K562 (cell line): ENCODE results near the gene SGIP1. TPM values are rescaled to one million over a fixed set of nuclear protein-coding genes. Genes with fewer than 3 reads are reported as not detected.
A peak's percentile ranks its signal among the peaks of the same experiment; 100 is the strongest.

Experiments used
- CC2D1A ChIP-seq: fragments of 450-650 bp; IDR thresholded peaks from 2 replicates; pipeline ENCODE4 v1.6.1; 2017; ENCODE audit warnings: mild to moderate bottlenecking
- CHD4 ChIP-seq: fragments of 200-600 bp; sonication (generic); IDR thresholded peaks from 3 replicates; pipeline ENCODE4 v1.6.1; 2012; ENCODE audit warnings: low read depth, mild to moderate bottlenecking, mixed read lengths, low read length, inconsistent platforms; ENCODE audit not compliant: insufficient read depth, insufficient replicate concordance, poor library complexity, severe bottlenecking
- CXXC5 ChIP-seq: fragments of 250-450 bp; sonication (Bioruptor Pico); IDR thresholded peaks from 2 replicates; pipeline ENCODE4 v1.8.0; 2022; ENCODE audit warnings: inconsistent platforms, mild to moderate bottlenecking, moderate library complexity
- ESRRA ChIP-seq: fragments of 450-650 bp; IDR thresholded peaks from 2 replicates; pipeline ENCODE4 v1.6.1; 2014; ENCODE audit warnings: low read depth, mild to moderate bottlenecking, moderate library complexity, borderline replicate concordance
- EZH2 ChIP-seq: IDR thresholded peaks from 2 replicates; pipeline ENCODE4 v1.6.1; 2012; ENCODE audit warnings: low read depth, mild to moderate bottlenecking, inconsistent platforms, low read length, borderline replicate concordance
- HMG20B ChIP-seq: fragments of 250-450 bp; sonication (Bioruptor Pico); IDR thresholded peaks from 2 replicates; pipeline ENCODE4 v1.5.0; 2021; ENCODE audit warnings: mild to moderate bottlenecking
- PHTF2 ChIP-seq: fragments of 250-450 bp; sonication (Bioruptor Pico); IDR thresholded peaks from 2 replicates; pipeline ENCODE4 v1.5.0; 2021; ENCODE audit warnings: mild to moderate bottlenecking
- ZFP30 ChIP-seq: fragments of 250-450 bp; sonication (Bioruptor Pico); IDR thresholded peaks from 2 replicates; pipeline ENCODE4 v1.8.0; 2022; ENCODE audit warnings: moderate library complexity, mild to moderate bottlenecking, inconsistent platforms, borderline replicate concordance
- ZNF551 ChIP-seq: fragments of 250-450 bp; sonication (Bioruptor Pico); IDR thresholded peaks from 2 replicates; pipeline ENCODE4 v1.5.0; 2021; ENCODE audit warnings: mild to moderate bottlenecking, moderate library complexity
- ZNF79 ChIP-seq: fragments of 250-450 bp; sonication (Bioruptor Pico); IDR thresholded peaks from 2 replicates; pipeline ENCODE4 v1.4.0; 2020; ENCODE audit warnings: low read depth, mild to moderate bottlenecking, moderate library complexity
- polyA plus RNA-seq, 8 experiments: library from polyadenylated mRNA; depleted of rRNA in 4 of 8; stranded (reverse) in 5 of 8; unstranded in 3 of 8; fragments of >200 nt; fragmentation: Nextera tagmentation in 2 of 8; fragmentation: Illumina TruSeq in 1 of 8; extraction: Ambion mirVana in 2 of 8; extraction: Trizol in 1 of 8; gene quantifications; 2 replicates each; pipeline versions ENCODE4 v1.2.1 to v1.2.3, GENCODE V29; 2011 to 2014; ENCODE audit warnings: inconsistent platforms in 1 of 8, missing spikeins in 1 of 8
- total RNA-seq, 7 experiments: library from RNA; depleted of rRNA in 6 of 7; stranded (reverse); fragments of >200 nt in 6 of 7; fragmentation: Illumina TruSeq in 2 of 7; extraction: Trizol in 2 of 7; gene quantifications; 2 replicates each; pipeline versions ENCODE4 v1.2.1 to v1.2.3, GENCODE V29; 2011 to 2021; ENCODE audit warnings: low replicate concordance in 1 of 7
- TF ChIP-seq, protein P1 (sequence below): fragments of 250-450 bp; sonication (Bioruptor Pico); IDR thresholded peaks from 2 replicates; pipeline ENCODE4 v1.5.0; 2021; ENCODE audit warnings: mild to moderate bottlenecking, moderate library complexity
- TF ChIP-seq, protein P2 (sequence below), 2 experiments: fragments of 450-650 bp in 1 of 2; IDR thresholded peaks; 2 replicates each; pipeline ENCODE4 v1.6.1; 2011 to 2017; ENCODE audit warnings: low read depth in 2 of 2, antibody characterized with exemption in 1 of 2, borderline replicate concordance in 1 of 2, low read length in 1 of 2, mild to moderate bottlenecking in 1 of 2, mixed read lengths in 1 of 2; ENCODE audit not compliant: control insufficient read depth in 1 of 2

Gene SGIP1
- total and polyA plus RNA-seq, 9 of the 15 experiments (the other 6 are each of a cell fraction or from before 2014, with no cell fraction given) = 0.07 to 0.35 TPM; not detected in 7

GRCh38 chr1:66533804-66534740 lies at the start of gene SGIP1 (continued):
- no peak for TF ChIP-seq EZH2
- 0 out of 2 replicates have a peak, but pooled peaks have one; percentile 23 for TF ChIP-seq CXXC5
- no peak for TF ChIP-seq ESRRA
- TF ChIP-seq, protein P1, sequence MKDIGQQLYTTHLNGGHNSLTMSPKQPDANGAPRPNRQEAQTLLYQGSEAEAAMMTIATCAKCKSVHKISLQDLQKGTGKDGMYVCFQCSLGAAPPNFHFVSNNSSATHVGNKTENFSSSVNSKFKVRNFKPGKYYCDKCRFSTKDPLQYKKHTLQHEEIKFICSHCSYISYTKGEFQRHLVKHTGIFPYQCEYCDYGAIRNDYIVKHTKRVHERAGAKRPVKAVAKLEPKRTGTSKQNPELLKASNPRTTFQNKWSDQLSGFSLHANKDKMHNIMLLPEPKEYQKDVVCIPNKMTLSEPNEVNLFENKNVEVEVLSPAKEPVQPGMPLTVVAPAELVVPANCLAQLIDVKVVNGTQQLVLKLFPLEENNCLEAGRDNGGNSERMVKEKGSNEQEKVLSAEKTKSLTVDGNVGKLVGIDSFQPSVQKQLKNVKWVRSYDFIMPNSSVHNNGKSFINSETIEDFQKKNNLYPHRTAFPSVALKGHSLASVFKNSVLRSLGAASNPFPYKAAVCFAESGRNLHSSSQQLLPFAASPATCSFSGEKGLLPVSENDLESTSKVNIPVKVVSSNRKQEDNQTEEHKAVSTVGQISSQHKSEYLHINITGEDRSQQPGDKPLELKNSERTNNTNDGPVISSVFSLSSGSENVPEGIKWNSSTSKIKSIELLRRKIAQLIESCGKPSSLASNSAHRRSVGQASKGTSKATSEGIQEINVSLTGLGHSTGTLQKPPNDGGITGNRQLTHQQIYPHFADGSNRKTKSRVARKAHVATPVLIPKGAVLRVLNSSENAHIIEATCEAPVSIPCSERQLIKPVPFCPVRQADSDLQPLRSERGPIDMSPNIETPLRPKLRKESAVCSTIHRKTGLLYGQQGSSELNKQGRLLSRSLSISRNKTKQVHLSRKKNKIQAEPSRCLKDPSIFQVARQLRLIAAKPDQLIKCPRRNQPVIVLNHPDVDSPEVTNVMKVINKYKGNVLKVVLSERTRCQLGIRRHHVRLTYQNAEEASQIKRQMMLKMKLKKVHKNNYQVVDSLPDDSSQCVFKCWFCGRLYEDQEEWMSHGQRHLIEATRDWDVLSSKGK (CRISPR knock-in tag) = no peak
- TF ChIP-seq, protein P2, sequence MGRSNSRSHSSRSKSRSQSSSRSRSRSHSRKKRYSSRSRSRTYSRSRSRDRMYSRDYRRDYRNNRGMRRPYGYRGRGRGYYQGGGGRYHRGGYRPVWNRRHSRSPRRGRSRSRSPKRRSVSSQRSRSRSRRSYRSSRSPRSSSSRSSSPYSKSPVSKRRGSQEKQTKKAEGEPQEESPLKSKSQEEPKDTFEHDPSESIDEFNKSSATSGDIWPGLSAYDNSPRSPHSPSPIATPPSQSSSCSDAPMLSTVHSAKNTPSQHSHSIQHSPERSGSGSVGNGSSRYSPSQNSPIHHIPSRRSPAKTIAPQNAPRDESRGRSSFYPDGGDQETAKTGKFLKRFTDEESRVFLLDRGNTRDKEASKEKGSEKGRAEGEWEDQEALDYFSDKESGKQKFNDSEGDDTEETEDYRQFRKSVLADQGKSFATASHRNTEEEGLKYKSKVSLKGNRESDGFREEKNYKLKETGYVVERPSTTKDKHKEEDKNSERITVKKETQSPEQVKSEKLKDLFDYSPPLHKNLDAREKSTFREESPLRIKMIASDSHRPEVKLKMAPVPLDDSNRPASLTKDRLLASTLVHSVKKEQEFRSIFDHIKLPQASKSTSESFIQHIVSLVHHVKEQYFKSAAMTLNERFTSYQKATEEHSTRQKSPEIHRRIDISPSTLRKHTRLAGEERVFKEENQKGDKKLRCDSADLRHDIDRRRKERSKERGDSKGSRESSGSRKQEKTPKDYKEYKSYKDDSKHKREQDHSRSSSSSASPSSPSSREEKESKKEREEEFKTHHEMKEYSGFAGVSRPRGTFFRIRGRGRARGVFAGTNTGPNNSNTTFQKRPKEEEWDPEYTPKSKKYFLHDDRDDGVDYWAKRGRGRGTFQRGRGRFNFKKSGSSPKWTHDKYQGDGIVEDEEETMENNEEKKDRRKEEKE (IDR thresholded peaks at IDR 0.05; ENCODE audit: borderline replicate concordance in 1 of 2, control insufficient read depth in 1 of 2, low read depth in 2 of 2, low read length in 1 of 2) = no peak
- TF ChIP-seq ZNF551 (CRISPR knock-in tag) = no peak
- TF ChIP-seq CHD4 = no peak
- no peak for TF ChIP-seq ZFP30 (CRISPR knock-in tag)
- no peak for TF ChIP-seq PHTF2 (CRISPR knock-in tag)
- no peak for TF ChIP-seq ZNF79 (CRISPR knock-in tag)
- no peak for TF ChIP-seq HMG20B
- peak; percentile 54; the same call in 1 of the 2 replicates for TF ChIP-seq CC2D1A
- TF ChIP-seq, all 486 proteins: peak for 22
